NOMO-1 treated with DMSO at 0.1 percent for 48 hours (cell line): ENCODE data around the gene ITGA1.
"Not testable (repeated sequence)": the region's sequence is repeated elsewhere in the genome, so short reads cannot be mapped to it uniquely, and the experiment has no call there.

Experiments
- DNase-seq: peaks from one replicate; lab custom pipeline; 2025; ENCODE audit not compliant: unreplicated experiment; lab: John Stamatoyannopoulos, UW

Gene ITGA1

DNA sequence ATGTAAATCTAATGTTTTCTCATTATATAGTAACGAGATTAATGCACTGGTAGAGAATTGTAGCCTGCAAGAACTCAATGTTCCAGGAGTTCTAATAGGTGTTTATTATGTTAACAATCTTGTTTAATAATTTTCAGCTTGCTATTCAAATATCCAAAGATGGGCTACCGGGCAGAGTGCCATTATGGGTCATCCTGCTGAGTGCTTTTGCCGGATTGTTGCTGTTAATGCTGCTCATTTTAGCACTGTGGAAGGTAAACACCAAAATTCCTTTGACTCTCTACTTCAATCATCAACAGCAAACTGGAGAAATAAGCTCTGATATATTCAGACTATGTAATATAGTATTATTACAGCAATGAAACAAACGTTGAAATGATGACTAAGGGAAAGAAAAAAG is 159.5 kb downstream of the ITGA1 start:
- no peak for DNase-seq

- no peak for DNase-seq
Observed at GRCh38 chr5:52947851-52948250, 160.1 kb downstream of the ITGA1 start.

DNA sequence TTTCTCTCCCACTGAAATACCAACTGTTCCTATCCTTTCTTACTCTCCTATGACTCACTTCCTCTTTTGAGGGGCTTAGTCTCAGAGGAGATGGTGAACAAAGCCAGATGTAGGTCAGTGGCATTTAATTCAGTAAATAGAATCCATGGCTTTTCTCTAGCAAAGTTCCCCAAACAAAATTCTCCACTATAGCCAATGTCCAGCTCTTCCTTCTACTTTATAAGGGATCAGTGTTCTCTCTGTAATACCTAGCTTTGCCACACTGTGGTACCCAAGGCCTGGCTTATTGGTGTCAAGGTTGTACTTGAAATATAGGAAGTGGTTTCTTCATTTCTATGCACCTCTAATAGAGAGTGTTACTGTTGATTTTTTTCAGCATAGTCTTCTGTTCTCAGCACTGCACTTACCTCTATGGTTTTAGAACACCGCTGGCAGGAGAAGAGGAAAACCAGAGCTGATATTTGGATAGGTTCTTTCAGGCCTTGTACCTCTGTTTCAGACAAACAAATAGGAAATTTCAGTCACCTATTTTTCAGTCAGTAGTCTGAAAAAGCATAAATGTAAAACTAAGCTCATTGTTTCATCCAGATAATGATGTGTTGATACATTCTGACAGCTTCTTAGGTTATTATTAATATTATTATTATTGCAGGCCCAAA is 160.8 kb downstream of the ITGA1 start:
- peak; percentile 65 for DNase-seq

DNA sequence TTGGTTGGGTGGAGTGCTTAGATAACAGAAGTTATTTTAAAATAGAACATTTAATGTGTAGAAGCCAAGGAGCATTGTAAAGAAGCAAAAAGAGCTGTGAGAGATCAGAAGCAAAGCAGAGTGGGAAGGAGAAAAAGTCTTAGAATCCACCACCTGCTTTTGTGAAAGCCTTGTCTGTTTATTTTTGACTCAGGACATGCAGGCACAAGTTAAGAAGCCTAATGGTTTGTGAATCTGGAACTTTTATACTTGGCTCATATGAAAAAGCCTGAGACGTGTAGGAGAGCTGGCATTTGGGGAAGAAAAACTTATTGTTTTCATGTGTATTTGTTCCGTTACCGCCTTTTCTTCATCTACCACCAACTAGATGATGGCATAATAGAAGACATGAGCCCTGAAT is 163.0 kb downstream of the ITGA1 start:
- DNase-seq: no peak

GRCh38 chr5:52952483-52952882 is 164.8 kb downstream of the ITGA1 start:
- no peak for DNase-seq

DNA sequence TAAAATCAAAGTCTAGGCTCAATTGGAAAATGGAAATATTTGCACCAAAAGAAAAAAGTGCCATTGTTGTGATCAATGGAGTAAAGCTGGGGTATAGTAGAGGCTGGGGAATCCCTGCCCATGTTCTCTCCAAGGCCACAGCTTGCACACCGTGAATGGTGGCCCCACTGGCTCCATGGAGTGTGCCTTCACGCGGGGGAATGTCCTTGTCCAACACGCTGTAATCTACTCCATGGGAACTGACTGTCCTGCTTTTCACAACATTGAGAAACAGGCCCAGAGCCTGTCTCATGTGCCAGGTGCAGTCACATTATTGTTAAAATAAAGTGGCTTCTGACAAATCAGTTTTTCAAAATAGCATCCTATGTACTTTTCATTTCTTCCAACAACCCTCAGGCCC is 168.3 kb downstream of the ITGA1 start:
- no peak for DNase-seq

DNA sequence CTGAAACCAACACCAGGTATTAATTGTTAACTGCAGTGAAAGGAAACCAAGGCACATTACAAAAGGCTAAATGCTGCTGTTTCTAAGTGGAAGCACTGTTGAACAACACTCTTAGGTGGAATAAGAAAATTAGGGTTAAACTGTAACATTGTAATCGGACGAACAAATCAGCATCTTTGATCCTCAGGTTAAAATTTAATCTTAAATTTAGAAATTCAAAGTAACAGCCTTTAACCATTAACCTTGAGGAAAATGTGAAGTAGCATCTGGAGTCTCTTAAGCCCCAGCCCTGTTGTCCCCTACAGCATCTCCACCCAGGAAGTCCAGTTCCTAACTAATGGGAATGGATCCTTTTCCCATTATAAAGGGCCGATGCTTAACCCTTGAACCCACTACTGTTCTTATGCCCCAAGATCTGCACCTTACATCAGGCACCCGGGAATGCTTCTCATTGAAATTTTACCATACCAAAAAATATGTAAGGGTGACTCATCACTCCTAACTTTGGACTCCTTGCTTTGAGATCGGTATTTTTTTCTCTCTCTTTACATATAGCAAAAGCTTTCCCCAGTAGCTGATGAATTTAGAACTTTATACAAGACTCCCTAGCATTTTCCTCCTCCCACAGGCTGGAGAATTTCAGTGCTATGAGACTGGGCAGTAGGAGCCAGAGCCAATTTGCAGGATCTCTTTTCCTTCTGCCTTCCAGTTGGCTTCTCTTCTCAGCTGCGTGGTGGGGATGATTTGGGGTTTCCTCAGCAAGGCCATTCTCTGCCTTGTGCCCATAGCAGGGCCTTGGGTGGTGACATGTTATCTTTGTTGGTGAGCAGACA is 169.4 kb downstream of the ITGA1 start:
- DNase-seq: no peak

- DNase-seq: no peak
Observed at GRCh38 chr5:52961274-52961681, 173.6 kb downstream of the ITGA1 start.

DNA sequence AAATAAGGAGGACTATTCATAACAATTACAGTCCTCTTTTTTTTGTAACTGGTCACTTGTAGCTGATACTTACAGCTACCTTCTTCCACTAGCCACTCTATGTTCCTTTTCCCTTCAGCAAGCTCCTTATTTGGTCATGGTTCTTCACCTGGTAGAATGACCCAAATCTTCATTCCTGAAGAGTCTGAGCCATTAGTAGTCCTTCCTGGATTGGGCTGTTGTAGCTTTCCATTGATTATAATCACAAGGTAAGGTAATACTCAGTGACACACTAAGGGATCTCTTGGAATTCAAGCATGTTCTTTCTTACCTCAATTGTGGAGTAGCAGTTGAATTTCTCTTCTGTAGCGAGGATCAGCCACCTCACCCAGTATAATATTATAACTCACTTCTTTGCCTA is 175.9 kb downstream of the ITGA1 start:
- no peak for DNase-seq

- DNase-seq: no peak
Observed at GRCh38 chr5:52964138-52964537, 176.4 kb downstream of the ITGA1 start.

DNA sequence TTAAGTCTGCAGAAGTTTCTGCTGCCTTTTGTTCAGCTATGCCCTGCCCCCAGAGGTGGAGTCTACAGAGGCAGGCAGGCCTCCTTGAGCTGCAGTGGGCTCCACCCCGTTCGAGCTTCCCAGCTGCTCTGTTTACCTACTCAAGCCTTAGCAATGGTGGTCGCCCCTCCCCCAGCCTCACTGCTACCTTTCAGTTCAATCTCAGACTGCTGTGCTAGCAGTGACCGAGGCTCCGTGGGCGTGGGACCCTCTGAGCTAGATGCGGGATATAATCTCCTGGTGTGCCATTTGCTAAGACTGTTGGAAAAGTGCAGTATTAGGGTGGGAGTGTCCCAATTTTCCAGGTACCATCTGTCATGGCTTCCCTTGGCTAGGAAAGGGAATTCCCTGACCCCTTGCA is 188.4 kb downstream of the ITGA1 start:
- not testable (repeated sequence) for DNase-seq

DNA sequence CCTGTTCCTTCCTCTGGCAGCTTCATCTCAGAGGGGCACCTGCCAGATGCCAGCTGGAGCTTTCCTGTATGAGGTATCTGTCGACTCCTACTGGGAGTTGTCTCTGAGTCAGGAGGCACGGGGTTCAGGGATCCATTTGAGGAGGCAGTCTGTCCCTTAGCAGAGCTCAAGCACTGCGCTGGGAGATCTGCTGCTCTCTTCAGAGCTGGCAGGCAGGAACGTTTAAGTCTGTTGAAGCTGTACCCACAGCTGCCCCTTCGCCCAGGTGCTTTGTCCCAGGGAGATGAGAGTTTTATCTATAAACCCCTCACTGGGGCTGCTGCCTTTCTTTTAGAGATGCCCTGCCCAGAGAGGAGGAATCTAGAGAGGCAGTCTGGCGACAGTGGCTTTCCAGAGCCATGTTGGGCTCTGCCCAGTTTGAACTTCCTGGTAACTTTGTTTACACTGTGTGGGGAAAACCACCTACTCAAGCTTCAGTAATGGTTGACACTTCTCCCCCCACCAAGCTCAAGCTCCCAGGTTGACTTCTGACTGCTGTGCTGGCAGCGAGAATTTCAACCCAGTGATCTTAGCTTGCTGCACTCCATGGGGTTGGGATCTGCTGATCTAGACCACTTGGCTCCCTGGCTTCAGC is 189.7 kb downstream of the ITGA1 start:
- no peak for DNase-seq

DNA sequence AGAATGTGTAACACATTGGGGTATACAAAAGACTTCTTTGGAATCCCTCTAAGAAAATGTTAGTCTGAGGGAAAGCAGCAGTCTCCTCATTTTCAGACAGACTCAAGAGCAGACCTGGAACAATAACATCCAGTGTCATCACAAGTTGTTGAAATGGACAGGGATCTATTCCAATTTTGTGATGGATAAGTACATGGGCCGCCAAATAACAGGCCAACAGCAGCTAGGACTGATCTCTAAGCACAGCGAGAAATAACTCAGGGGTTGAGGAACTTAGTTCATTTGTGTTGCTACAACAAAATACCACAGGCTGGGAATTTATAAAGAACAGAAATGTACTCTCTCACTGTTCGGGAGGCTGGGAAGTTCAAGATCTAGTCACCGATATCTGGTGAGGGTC is 193.8 kb downstream of the ITGA1 start:
- no peak for DNase-seq

DNA sequence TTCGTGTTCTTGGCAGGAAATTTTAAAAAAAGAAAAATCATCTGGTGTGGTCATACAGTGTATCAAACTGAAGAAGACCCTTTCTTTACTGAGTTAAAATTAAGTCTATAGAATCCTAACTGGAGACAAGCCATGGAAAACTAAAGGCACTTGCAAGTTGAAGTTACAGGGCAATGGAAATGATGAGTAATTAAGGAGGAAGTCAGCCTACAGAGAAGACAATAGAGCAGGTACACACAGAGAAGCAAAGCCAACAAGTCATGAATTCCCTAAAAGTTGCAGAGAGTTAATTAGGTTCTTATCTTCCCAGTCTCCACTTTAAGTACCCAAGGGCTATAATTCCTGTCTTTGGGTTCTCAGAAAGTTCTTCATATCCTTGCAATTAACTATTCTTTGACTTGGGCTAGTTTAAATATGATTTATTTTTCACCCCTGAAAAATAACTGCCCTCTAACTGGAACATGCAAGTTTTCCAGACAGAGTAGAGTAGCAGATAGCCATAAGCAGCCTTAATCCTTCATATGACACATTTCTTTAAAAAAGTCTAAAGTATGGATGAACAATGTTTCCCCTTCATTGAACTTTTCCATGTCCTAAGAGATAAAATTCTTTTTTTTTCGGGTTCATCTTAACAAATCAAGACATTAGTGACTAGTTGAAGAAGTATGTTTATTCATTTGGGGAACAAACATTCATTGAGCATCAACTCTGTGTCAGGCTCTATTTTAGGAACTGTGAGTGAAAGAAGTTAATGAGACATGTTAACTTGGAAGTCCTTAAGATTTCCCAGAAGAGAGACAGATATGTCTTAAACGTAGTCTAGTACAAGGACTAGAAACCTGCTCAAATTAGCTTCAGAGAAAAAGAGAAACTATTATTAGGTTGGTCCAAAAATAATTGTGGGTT is 196.3 kb downstream of the ITGA1 start:
- DNase-seq: no peak

GRCh38 chr5:52985306-52985705 is 197.6 kb downstream of the ITGA1 start:
- no peak for DNase-seq

DNA sequence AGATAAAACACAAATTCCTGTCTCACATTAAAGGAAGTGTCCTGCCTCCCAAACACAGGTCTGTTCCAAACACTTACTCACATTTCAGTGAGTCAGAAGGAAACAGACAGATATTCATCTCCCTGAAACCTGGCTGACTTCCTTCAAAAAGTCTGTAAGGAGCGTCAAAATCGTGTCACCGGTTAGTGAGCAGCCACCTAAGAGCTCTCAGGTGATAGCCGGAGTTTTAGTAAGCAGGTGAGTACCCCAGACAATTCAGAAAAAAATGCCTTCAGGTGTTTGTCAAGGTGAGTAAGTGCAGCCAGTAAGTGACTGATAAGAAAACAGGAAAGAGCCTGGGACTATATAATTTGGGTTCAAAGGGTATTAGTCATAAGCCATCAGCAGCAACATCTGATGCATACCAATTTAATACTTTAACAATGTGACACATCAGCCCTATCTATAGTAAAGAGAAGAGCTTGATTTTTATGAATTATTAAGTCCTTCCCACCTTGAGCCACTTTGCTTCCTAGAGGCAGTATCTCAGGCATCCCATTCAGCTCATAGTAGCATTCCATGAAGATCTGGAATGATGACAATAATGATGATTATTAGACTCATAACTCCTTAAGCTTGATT is 200.1 kb downstream of the ITGA1 start:
- no peak for DNase-seq

DNA sequence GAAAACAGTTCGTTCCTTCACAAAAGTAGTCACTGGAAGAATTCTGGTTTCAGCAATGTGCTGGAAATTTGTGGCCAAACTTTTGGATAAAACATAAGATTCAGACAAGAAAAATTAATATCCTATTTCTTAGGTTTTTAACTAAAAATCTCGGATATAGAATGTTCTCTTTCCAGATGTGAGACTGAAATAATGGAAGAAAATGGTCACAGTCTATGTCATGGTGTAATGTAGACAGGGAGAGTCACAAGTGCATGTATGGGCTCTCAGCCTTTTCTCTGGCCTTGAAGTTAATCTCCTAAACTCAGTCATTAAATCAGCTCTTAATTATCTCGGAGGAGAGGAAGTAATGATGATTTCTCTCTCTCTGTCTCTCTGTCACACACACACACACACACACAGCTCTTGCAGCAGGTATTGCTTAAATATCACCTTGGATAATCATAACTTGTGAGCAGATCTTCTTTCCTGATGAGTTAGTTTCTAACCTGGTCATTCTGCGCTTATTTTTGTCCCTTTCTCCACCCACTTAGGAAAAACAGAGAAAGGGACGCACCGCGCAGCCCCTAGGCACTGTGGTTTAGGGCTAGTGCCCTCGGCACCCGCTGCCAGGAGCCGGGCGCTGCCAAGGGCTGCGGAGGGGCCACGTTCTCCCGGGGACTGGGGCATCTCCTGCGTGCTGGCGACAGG is 200.8 kb downstream of the ITGA1 start:
- DNase-seq: peak; percentile 19

DNA sequence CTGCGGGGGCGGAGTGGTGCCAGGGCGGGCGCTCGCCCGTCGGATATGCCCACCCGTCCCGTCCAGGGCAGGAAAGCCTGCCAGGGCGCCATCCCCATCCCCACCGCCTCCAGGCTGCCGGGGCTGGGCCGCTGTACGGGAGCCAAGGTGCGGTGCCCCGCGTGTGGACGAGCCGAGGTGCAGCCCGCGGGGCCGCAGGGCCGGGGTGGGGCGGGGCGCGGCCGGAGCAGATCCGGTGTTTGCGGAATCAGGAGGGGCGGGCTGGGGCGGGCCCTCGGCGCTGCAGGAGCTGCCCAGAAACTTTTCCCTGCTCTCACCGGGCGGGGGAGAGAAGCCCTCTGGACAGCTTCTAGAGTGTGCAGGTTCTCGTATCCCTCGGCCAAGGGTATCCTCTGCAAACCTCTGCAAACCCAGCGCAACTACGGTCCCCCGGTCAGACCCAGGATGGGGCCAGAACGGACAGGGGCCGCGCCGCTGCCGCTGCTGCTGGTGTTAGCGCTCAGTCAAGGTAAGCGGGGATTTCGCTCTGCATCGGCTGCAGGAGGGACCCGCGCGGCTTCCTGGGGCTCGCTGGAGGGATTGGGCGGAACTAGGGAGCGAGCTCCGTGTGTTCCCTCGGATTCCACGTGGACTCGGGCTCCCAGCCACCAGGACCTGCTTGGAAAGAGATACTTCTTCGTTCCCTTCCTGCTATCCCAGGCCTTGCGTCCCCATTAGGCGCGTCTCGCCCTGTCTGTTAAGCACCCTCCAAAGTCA is 201.5 kb downstream of the ITGA1 start, which contains the start of gene ITGA2:
TSS of gene ITGA2 (plus strand) at position 328 of the 756 bp plus-strand sequence. CDS start at position 445, 117 bp downstream.
- DNase-seq: no peak
